ENCODE results near the gene ACCS.

ACCS gene

GRCh38 chr11:44130751-44131150, 64.7 kb downstream of the ACCS start:
- Histone ChIP-seq H3K27me3 (ENCODE audit: control insufficient read depth, low read length) (no peaks in the 10 kb centered on the region), H3K9me3 (ENCODE audit: control insufficient read depth, insufficient read depth, low read length) (no peaks in the 10 kb centered on the region), H3K27ac (ENCODE audit: low read depth, low read length) (no peak overlapping the region), H3K4me3 (ENCODE audit: low read length) (no peak overlapping the region), H3K4me2 (ENCODE audit: low read length) (no peak overlapping the region), H4K20me1 (ENCODE audit: control insufficient read depth, insufficient read depth, low read depth, low read length) (no peaks in the 10 kb centered on the region), H3K9me2 (replicated peaks; ENCODE audit: control insufficient read depth, low read length) (no peaks in the 10 kb centered on the region), H3K79me2 (ENCODE audit: control insufficient read depth, low read length) (no peaks in the 10 kb centered on the region), H3K36me3 (ENCODE audit: control insufficient read depth, low read length) (peaks cover 24% of the 10 kb centered on the region), H3F3A (ENCODE audit: control insufficient read depth, insufficient read depth) (no peaks in the 10 kb centered on the region), H3K4me1 (ENCODE audit: control insufficient read depth, low read length) (no peaks in the 10 kb centered on the region)
- no peak for TF ChIP-seq CTCF (IDR thresholded peaks at IDR 0.05; ENCODE audit: low read depth, low read length, poor library complexity, severe bottlenecking)
- no peak for TF ChIP-seq EZH2phosphoT487 (IDR thresholded peaks at IDR 0.05; ENCODE audit: borderline replicate concordance, low read length)

GRCh38 chr11:44133335-44133946, 67.4 kb downstream of the ACCS start:
- TF ChIP-seq CTCF (IDR thresholded peaks at IDR 0.05; ENCODE audit: low read depth, low read length, poor library complexity, severe bottlenecking) (peak; percentile 72), EZH2phosphoT487 (IDR thresholded peaks at IDR 0.05; ENCODE audit: borderline replicate concordance, low read length) (no peak)
- Histone ChIP-seq H3K4me1 (ENCODE audit: control insufficient read depth, low read length) (no peaks in the 10 kb centered on the region), H3K9me2 (replicated peaks; ENCODE audit: control insufficient read depth, low read length) (no peaks in the 10 kb centered on the region), H3K27me3 (ENCODE audit: control insufficient read depth, low read length) (no peaks in the 10 kb centered on the region), H3K4me3 (ENCODE audit: low read length) (no peak overlapping the region), H4K20me1 (ENCODE audit: control insufficient read depth, insufficient read depth, low read depth, low read length) (no peaks in the 10 kb centered on the region), H3K79me2 (ENCODE audit: control insufficient read depth, low read length) (no peaks in the 10 kb centered on the region), H3K27ac (ENCODE audit: low read depth, low read length) (no peak overlapping the region), H3F3A (ENCODE audit: control insufficient read depth, insufficient read depth) (no peaks in the 10 kb centered on the region), H3K4me2 (ENCODE audit: low read length) (no peak overlapping the region), H3K9me3 (ENCODE audit: control insufficient read depth, insufficient read depth, low read length) (no peaks in the 10 kb centered on the region), H3K36me3 (ENCODE audit: control insufficient read depth, low read length) (peaks cover 7% of the 10 kb centered on the region; the same call in 1 of the 2 replicates)
